ENCODE measurements around the gene MOB3A.

Gene MOB3A

GRCh38 chr19:2079865-2080301 lies 16.2 kb downstream of the MOB3A start:
- DNase-seq, result no peak

GRCh38 chr19:2079076-2079864 lies 16.9 kb downstream of the MOB3A start:
- no peak for DNase-seq

- DNase-seq, result no peak
Measured at GRCh38 chr19:2077833-2078619, 18.1 kb downstream of the MOB3A start.

GRCh38 chr19:2077398-2077797 lies 18.7 kb downstream of the MOB3A start:
- no peak for DNase-seq

GRCh38 chr19:2076526-2076944 lies 19.6 kb downstream of the MOB3A start:
- no peak for DNase-seq

GRCh38 chr19:2072757-2073551 lies 23.2 kb downstream of the MOB3A start:
- DNase-seq, result no peak

- DNase-seq, result no peak
Measured at GRCh38 chr19:2070986-2071673, 25.0 kb downstream of the MOB3A start.

GRCh38 chr19:2070436-2070827 lies 25.7 kb downstream of the MOB3A start:
- no peak for DNase-seq

- no peak for DNase-seq
Measured at GRCh38 chr19:2064788-2065524, 31.2 kb downstream of the MOB3A start.

- no peak for DNase-seq
Measured at GRCh38 chr19:2064395-2064787, 31.7 kb downstream of the MOB3A start.

GRCh38 chr19:2063824-2064223 lies 32.3 kb downstream of the MOB3A start:
- no peak for DNase-seq

- no peak for DNase-seq
Measured at GRCh38 chr19:2062770-2063169, 33.4 kb downstream of the MOB3A start.

GRCh38 chr19:2062389-2062729 lies 33.8 kb downstream of the MOB3A start:
- no peak for DNase-seq

GRCh38 chr19:2061495-2062388 lies 34.4 kb downstream of the MOB3A start:
- peak; percentile 99 for DNase-seq

- no peak for DNase-seq
Measured at GRCh38 chr19:2060884-2061494, 35.1 kb downstream of the MOB3A start.

GRCh38 chr19:2059422-2060201 lies 36.5 kb downstream of the MOB3A start:
- no peak for DNase-seq

GRCh38 chr19:2058570-2059421 lies 37.3 kb downstream of the MOB3A start:
- no peak for DNase-seq

Measured in activated naive CD4-positive, alpha-beta T cell treated with anti-CD3 and anti-CD28 coated beads, Interleukin-2, amount 50 U/mL, for 16 hours (primary cell).